GM15510 (cell line): ENCODE measurements around the gene AARS2.
A peak's percentile ranks its signal among the peaks of the same experiment; 100 is the strongest.

ENCODE experiments used
- POLR2A ChIP-seq: IDR thresholded peaks from 3 replicates; pipeline ENCODE4 v1.6.1; 2011; ENCODE audit warnings: borderline replicate concordance; ENCODE audit not compliant: insufficient read length; ENCODE audit errors: extremely low read depth

The AARS2 gene

DNA sequence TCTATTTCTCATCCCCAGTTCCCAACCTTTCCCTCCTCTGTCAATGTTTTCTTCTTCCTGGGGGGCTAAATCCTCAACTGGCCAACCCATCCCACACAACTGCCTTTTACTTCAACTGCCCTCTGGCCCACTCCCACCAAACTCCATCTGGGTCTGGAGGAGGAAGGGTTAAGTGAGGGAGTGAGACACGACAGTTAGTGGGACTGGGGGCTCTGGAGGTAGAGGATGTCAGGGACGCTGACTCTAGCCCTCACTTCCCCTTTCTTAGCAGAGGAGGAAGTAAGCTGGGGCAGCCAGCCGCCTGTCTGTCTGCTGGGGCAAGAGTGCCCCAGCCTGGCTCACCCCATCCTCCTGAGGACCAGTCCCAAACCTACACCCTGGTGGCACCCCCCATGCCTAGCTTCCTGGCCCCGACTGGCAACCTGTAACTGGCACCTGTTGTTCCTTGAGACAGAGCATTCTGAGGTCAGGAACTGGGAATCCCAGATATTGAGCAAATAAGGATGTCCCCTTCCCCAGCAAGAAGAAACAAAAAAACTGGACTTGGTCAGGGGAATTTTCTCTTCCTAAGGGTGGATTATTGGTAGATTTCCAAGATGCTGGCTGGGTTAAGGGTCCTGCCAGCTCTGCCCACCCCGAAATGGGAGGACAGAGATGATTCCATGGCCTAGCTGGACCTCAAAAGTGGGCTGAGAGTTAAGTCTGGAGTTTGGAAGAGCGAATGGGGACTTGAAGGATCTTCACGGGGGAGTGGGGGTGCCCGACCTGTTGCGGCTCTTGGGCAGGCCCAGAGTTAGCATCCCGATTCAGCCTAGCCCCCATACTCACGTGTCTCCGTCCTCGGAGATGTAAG lies 48.8 kb downstream of the AARS2 start:
- TF ChIP-seq POLR2A: peak; percentile 46

GRCh38 chr6:44263354-44264100 lies 49.6 kb downstream of the AARS2 start:
- TF ChIP-seq POLR2A: peak; percentile 58

DNA sequence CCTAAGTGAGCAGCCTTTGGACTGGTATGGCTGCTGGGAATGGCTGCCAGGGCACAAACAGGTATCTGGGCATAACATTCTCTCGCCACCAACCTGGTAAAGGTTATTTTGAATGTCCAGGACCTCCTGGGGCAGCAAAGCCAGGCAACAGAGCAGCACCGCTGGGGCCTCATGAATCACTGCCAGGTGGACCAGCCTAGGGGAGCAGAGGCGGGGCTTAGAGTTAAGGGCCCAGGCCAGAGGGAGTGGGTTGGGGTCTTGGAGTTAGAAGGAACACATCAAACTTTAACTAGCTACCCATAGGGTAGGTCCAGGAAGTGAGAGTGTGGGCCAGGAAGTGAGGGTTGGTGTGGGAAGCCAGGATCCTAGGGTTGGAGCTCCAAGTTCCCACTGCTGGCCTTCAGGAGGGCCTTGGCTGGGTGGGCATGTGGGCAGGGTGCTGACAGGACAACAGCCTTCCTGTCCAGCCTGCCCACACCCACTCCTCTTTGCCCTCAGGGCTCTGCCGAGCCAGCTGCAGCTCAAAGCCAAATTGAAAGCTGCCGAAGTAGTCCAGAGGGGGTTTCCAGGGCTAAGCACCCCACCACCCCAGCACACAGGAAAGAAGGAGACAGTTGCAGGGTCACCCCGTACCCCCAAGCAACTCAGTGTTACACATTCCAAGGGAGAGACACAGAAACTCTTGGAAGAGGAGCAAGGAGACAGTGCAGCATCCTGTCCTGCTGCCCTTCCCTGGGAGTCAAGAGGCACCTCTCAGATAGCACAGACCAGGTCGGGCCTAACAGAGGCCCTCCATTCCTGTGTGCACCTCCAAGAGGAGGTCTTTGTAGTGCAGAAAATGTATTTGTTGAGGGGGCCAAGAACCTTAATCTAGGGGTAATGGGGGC lies 50.4 kb downstream of the AARS2 start:
- no peak for TF ChIP-seq POLR2A

- no peak for TF ChIP-seq POLR2A
These were observed 51.6 kb downstream of the AARS2 start for GRCh38 chr6:44261581-44261980.

DNA sequence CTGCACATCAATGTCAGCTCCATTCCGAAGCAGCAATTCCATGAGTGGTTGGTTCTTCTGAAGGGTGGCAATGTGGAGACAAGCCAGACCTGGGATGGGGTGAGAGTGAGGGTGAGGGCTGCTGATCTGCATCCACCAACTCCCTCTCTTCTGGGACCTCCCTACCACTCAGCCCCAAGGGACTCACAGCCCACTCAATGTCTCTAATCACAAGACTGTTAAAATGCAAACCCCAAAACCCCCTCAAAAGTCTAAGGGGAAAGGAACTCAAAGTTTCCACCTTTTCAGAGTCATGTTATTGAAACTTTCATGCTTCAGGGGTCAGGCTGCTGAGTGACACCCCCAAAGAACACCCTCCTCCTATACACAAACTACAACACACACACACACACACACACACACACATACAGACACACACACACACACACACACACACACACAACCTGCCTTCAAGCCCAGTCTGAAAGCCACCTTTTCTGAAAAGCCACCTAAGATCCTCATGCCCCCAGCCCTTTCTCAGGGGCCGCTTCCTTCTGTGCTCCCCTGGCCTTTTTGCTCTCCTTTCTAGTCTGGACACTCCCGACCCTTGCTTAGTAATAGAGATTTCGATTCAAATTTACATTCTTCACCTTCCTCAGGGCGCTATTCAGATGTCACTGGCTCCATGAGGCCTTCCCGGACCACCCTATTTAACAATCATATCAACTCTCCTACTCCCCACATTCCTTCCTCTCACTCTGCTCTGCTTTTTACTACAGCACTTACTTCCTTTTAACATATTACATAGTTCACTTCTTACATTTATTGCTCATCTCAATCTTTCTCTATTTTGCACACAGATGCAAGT lies 52.5 kb downstream of the AARS2 start:
- TF ChIP-seq POLR2A: peak; percentile 40

- TF ChIP-seq POLR2A: no peak
These were observed 53.1 kb downstream of the AARS2 start for GRCh38 chr6:44260011-44260410.

GRCh38 chr6:44258921-44259320 lies 54.2 kb downstream of the AARS2 start:
- TF ChIP-seq POLR2A: no peak

- TF ChIP-seq POLR2A: no peak
These were observed 54.8 kb downstream of the AARS2 start for GRCh38 chr6:44258325-44258863.

DNA sequence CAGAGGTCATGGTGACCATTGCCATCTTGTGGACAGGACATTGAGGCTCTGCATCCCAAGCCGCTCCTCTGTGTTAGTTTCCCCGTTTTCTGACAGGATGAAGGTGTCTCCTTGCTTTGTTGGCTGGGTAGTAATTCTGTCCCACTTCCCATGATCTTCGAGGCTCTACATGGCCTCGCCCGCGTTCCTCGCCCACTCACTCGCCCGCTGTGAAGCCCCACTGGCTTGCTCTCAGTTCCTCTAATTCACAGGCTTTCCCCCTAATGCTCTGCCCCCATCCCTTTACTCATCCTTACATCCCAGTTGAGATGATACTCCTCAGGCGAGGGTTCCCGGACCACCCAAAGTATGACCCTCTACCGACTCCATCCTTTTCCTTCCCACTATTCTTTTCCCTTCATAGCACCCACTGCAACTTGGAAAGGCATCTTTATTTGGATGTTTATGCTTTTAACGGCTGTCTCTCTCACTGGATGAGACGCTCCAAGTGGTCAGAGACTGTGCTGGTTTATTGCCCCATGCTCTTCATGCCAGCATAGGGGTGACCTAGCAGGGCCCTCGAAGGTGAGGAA lies 55.3 kb downstream of the AARS2 start:
- no peak for TF ChIP-seq POLR2A

GRCh38 chr6:44257025-44257752 lies 56.0 kb downstream of the AARS2 start, which contains the start of gene SLC35B2:
TSS of gene SLC35B2 (minus strand) at chr6:44257528. CDS start at chr6:44257410, 118 bp downstream.
- peak; percentile 70 for TF ChIP-seq POLR2A

DNA sequence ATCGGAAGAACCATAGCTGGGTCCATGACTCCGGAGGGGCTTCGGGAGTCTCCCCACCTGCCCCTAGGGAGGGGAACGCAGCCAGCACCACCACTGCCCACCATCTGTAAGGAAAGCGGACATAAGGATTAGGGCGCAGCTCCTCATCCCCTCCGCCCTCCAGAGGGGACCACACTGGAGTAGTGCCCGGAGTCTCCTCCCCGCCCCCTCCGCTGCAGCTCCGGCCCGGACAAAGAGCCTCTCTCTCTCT lies 56.4 kb downstream of the AARS2 start:
- no peak for TF ChIP-seq POLR2A

DNA sequence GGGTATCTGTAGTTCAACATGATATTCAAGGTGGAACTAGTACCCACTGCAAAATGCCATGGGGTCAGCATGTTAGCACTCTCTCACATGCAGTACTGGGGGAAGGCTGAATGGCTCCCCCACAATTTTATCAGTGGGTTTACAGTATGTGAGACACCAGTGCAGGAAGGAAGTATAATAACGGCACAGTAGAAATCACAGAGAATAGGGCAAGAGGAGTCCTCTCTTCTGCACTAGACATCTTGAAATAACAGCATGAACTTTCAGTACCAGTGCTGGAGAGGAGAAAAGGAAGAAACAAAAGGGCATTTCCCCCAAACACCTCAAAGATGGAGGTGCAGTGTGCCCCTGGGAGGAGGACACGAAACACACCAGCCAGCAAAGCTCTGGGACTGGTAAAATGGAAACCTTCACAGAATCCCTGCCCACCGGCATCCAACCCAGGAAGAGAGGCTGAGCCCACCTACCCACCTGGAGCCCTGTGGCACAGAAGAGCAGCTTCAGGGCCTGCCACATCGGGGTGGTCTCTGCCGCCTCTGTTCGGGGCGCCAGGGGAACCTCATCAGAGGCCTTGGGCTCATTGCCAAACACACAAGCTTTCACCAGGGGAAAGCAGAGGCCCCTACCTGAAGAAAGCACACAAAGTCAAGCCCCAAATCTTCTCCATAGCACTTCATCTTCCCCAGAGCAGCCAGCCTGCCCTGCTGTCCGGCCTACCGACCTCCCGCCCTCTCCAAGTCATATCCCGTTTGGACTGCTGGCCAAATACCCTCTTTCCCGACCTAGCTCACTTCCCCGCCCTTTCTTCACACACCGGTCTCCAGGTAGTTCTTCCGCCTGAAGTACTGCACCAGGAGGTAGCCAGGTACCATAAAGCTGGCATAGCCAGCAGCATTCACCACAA lies 57.0 kb downstream of the AARS2 start:
- no peak for TF ChIP-seq POLR2A
